Measurements from ENCODE around the gene KAT8.
"Not testable (repeated sequence)": the region's sequence is repeated elsewhere in the genome, so short reads cannot be mapped to it uniquely, and the experiment has no call there.

KAT8 gene

DNA sequence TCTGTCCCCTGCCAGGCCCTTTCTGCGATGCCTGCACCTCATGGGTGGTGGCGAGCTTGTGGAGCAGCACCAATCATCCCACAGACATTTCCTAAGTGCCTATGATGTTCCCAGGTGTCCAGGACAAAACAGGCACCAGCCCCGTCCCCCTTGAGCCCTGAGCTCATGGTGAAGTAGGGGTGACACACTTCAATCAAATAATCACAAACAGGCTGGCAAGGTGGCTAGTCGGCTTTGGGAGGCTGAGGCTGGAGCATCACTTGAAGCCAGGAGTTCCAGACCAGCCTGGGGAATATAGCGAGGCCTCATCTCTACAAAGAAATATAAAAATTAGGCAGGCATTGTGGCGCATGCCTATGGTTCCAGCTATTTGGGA, 18.8 kb downstream of the KAT8 start:
- no peak overlapping the region for H3K9ac ChIP-seq (ENCODE audit: low read length in 5 of 5)
- H3K36me3 ChIP-seq (ENCODE audit: control insufficient read depth in 5 of 5, insufficient read depth in 5 of 5, low read length in 5 of 5) = peaks cover 0 to 22% (median 15%) of the 10 kb centered on the region in 5 donors
- H3K27ac ChIP-seq (ENCODE audit: low read depth, low read length) = no peak overlapping the region
- H3K27me3 ChIP-seq (ENCODE audit: control insufficient read depth in 5 of 5, insufficient read depth in 4 of 5, low read length in 5 of 5) = peaks cover 0 to 12% (median 9%) of the 10 kb centered on the region in 5 donors
- H3K4me3 ChIP-seq (ENCODE audit: low read depth in 1 of 5, low read length in 5 of 5) = no peak overlapping the region
- no peaks in the 10 kb centered on the region for H3K9me3 ChIP-seq (ENCODE audit: control insufficient read depth in 5 of 5, low read length in 5 of 5)
- H3K4me1 ChIP-seq (ENCODE audit: control insufficient read depth in 5 of 5, insufficient read depth in 5 of 5, low read length in 5 of 5) = peaks cover 0 to 27% (median 17%) of the 10 kb centered on the region in 5 donors

GRCh38 chr16:31136822-31137499, 19.5 kb downstream of the KAT8 start:
- H3K27me3 ChIP-seq (ENCODE audit: control insufficient read depth in 5 of 5, insufficient read depth in 4 of 5, low read length in 5 of 5) = peaks cover 0 to 12% (median 9%) of the 10 kb centered on the region in 5 donors
- H3K4me1 ChIP-seq (ENCODE audit: control insufficient read depth in 5 of 5, insufficient read depth in 5 of 5, low read length in 5 of 5) = peaks cover 1 to 34% (median 24%) of the 10 kb centered on the region in 5 donors
- H3K27ac ChIP-seq (ENCODE audit: low read depth, low read length); H3K4me3 ChIP-seq (ENCODE audit: low read depth in 1 of 5, low read length in 5 of 5); H3K9me3 ChIP-seq (ENCODE audit: control insufficient read depth in 5 of 5, low read length in 5 of 5); H3K9ac ChIP-seq (ENCODE audit: low read length in 5 of 5): not testable (repeated sequence)
- H3K36me3 ChIP-seq (ENCODE audit: control insufficient read depth in 5 of 5, insufficient read depth in 5 of 5, low read length in 5 of 5) = peaks cover 0 to 15% (median 8%) of the 10 kb centered on the region in 5 donors

- H3K27me3 ChIP-seq (ENCODE audit: control insufficient read depth in 5 of 5, insufficient read depth in 4 of 5, low read length in 5 of 5) = peaks cover 0 to 12% (median 9%) of the 10 kb centered on the region in 5 donors
- H3K9me3 ChIP-seq (ENCODE audit: control insufficient read depth in 5 of 5, low read length in 5 of 5) = no peaks in the 10 kb centered on the region
- no peak overlapping the region for H3K27ac ChIP-seq (ENCODE audit: low read depth, low read length)
- H3K36me3 ChIP-seq (ENCODE audit: control insufficient read depth in 5 of 5, insufficient read depth in 5 of 5, low read length in 5 of 5) = no peaks in the 10 kb centered on the region
- peak overlapping the region in 2 of 5 donors; percentile 7 to 19 for H3K9ac ChIP-seq (ENCODE audit: low read length in 5 of 5)
- peaks cover 1 to 40% (median 29%) of the 10 kb centered on the region in 5 donors for H3K4me1 ChIP-seq (ENCODE audit: control insufficient read depth in 5 of 5, insufficient read depth in 5 of 5, low read length in 5 of 5)
- H3K4me3 ChIP-seq (ENCODE audit: low read depth in 1 of 5, low read length in 5 of 5) = peak overlapping the region in 1 of 5 donors; percentile 5
These were observed 21.4 kb downstream of the KAT8 start for GRCh38 chr16:31138621-31139578.

DNA sequence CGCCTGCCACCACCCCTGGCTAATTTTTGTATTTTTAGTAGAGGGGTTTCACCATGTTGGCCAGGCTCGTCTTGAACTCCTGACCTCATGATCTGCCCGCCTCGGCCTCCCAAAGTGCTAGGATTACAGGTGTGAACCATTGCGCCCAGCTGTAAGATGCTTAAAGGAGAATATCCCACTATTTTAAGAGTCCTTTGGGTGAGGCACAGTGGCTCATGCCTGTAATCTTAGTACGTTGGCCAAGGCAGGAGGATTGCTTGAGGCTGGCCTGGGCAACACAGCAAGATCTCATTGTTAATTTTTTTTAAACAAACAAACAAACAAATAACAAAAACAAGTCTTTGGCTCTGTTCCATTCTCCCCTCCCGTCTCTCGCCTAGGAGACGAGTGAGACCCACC, 23.6 kb downstream of the KAT8 start:
- H3K27ac ChIP-seq (ENCODE audit: low read depth, low read length) = peak overlapping the region; percentile 61
- H3K27me3 ChIP-seq (ENCODE audit: control insufficient read depth in 5 of 5, insufficient read depth in 4 of 5, low read length in 5 of 5); H3K36me3 ChIP-seq (ENCODE audit: control insufficient read depth in 5 of 5, insufficient read depth in 5 of 5, low read length in 5 of 5); H3K9me3 ChIP-seq (ENCODE audit: control insufficient read depth in 5 of 5, low read length in 5 of 5); H3K9ac ChIP-seq (ENCODE audit: low read length in 5 of 5): not testable (repeated sequence)
- H3K4me1 ChIP-seq (ENCODE audit: control insufficient read depth in 5 of 5, insufficient read depth in 5 of 5, low read length in 5 of 5) = peaks cover 1 to 31% (median 24%) of the 10 kb centered on the region in 5 donors
- H3K4me3 ChIP-seq (ENCODE audit: low read depth in 1 of 5, low read length in 5 of 5) = peak overlapping the region in 1 of 5 donors; percentile 51

- H3K9ac ChIP-seq (ENCODE audit: low read length in 5 of 5) = peak overlapping the region in 3 of 5 donors; percentile 63 to 66 (median 64)
- H3K4me1 ChIP-seq (ENCODE audit: control insufficient read depth in 5 of 5, insufficient read depth in 5 of 5, low read length in 5 of 5) = peaks cover 1 to 31% (median 24%) of the 10 kb centered on the region in 5 donors
- peak overlapping the region; percentile 61 for H3K27ac ChIP-seq (ENCODE audit: low read depth, low read length)
- no peaks in the 10 kb centered on the region for H3K36me3 ChIP-seq (ENCODE audit: control insufficient read depth in 5 of 5, insufficient read depth in 5 of 5, low read length in 5 of 5)
- H3K27me3 ChIP-seq (ENCODE audit: control insufficient read depth in 5 of 5, insufficient read depth in 4 of 5, low read length in 5 of 5) = no peaks in the 10 kb centered on the region
- no peaks in the 10 kb centered on the region for H3K9me3 ChIP-seq (ENCODE audit: control insufficient read depth in 5 of 5, low read length in 5 of 5)
- H3K4me3 ChIP-seq (ENCODE audit: low read depth in 1 of 5, low read length in 5 of 5) = peak overlapping the region; percentile 51 to 76 (median 65)
These were observed 24.1 kb downstream of the KAT8 start for GRCh38 chr16:31141489-31142108.

GRCh38 chr16:31142109-31143010, 24.9 kb downstream of the KAT8 start:
- Histone ChIP-seq H3K27ac (ENCODE audit: low read depth, low read length) (peak overlapping the region; percentile 61), H3K36me3 (ENCODE audit: control insufficient read depth in 5 of 5, insufficient read depth in 5 of 5, low read length in 5 of 5) (no peaks in the 10 kb centered on the region), H3K4me3 (ENCODE audit: low read depth in 1 of 5, low read length in 5 of 5) (peak overlapping the region; percentile 61 to 76 (median 71)), H3K9ac (ENCODE audit: low read length in 5 of 5) (peak overlapping the region in 4 of 5 donors; percentile 63 to 66 (median 64)), H3K4me1 (ENCODE audit: control insufficient read depth in 5 of 5, insufficient read depth in 5 of 5, low read length in 5 of 5) (peaks cover 1 to 31% (median 24%) of the 10 kb centered on the region in 5 donors), H3K27me3 (ENCODE audit: control insufficient read depth in 5 of 5, insufficient read depth in 4 of 5, low read length in 5 of 5) (peaks cover 0 to 3% (median under 1%) of the 10 kb centered on the region in 5 donors), H3K9me3 (ENCODE audit: control insufficient read depth in 5 of 5, low read length in 5 of 5) (no peaks in the 10 kb centered on the region)

- Histone ChIP-seq H3K9me3 (ENCODE audit: control insufficient read depth in 5 of 5, low read length in 5 of 5) (no peaks in the 10 kb centered on the region), H3K27ac (ENCODE audit: low read depth, low read length) (no peak overlapping the region), H3K4me3 (ENCODE audit: low read depth in 1 of 5, low read length in 5 of 5) (peak overlapping the region in 4 of 5 donors; percentile 55 to 76 (median 66)), H3K4me1 (ENCODE audit: control insufficient read depth in 5 of 5, insufficient read depth in 5 of 5, low read length in 5 of 5) (peaks cover 1 to 37% (median 26%) of the 10 kb centered on the region in 5 donors), H3K36me3 (ENCODE audit: control insufficient read depth in 5 of 5, insufficient read depth in 5 of 5, low read length in 5 of 5) (no peaks in the 10 kb centered on the region), H3K27me3 (ENCODE audit: control insufficient read depth in 5 of 5, insufficient read depth in 4 of 5, low read length in 5 of 5) (peaks cover 5 to 11% (median 7%) of the 10 kb centered on the region in 5 donors), H3K9ac (ENCODE audit: low read length in 5 of 5) (peak overlapping the region in 4 of 5 donors; percentile 28 to 66 (median 63))
These were observed 25.7 kb downstream of the KAT8 start for GRCh38 chr16:31143011-31143693.

DNA sequence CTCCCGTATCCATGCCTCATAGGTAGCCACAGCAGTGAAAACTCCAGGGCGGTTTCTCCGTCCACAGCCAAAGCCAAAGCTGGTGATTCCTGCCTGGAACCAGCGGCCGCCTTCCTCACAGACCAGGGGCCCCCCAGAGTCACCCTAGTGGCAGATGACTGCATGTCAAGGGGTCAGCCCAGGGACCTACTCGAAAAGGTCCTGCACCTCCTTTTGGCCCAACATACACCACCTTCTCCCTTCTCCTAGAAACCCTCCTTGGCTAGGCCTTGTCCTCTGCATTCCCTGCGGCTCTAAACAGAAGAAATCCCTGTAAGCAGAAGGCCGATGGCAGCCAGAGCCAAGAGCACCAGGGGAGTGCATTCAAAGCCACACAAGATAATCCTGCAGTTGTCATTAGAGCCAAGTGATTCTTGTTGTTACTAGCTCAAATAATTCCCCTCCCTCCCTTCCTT, 26.3 kb downstream of the KAT8 start:
- H3K27ac ChIP-seq (ENCODE audit: low read depth, low read length) = no peak overlapping the region
- no peaks in the 10 kb centered on the region for H3K9me3 ChIP-seq (ENCODE audit: control insufficient read depth in 5 of 5, low read length in 5 of 5)
- no peak overlapping the region for H3K9ac ChIP-seq (ENCODE audit: low read length in 5 of 5)
- peaks cover 1 to 39% (median 28%) of the 10 kb centered on the region in 5 donors for H3K4me1 ChIP-seq (ENCODE audit: control insufficient read depth in 5 of 5, insufficient read depth in 5 of 5, low read length in 5 of 5)
- peaks cover 7 to 16% (median 12%) of the 10 kb centered on the region in 5 donors for H3K27me3 ChIP-seq (ENCODE audit: control insufficient read depth in 5 of 5, insufficient read depth in 4 of 5, low read length in 5 of 5)
- no peaks in the 10 kb centered on the region for H3K36me3 ChIP-seq (ENCODE audit: control insufficient read depth in 5 of 5, insufficient read depth in 5 of 5, low read length in 5 of 5)
- H3K4me3 ChIP-seq (ENCODE audit: low read depth in 1 of 5, low read length in 5 of 5) = no peak overlapping the region
